Measurements from ENCODE around the gene ZFP91. TPM values are rescaled to one million over a fixed set of nuclear protein-coding genes. Genes with fewer than 3 reads are reported as not detected.

ZFP91 gene
- total RNA-seq, 1 experiment from 2014 or later = 58.6 TPM

- ChIA-PET POLR2A (no interaction called here), CTCF (interaction anchor here (1.0 kb wide), 1 partner anchor 13 kb away, joined by 3 read pairs; no protein-coding TSS in a partner anchor), RAD21 (ENCODE audit: low non-redundant PET in 1 of 2, low total read pairs in 2 of 2, uncharacterized antibody in 2 of 2, unreplicated experiment in 2 of 2) (no interaction called here)
- Histone ChIP-seq H3K27me3 (ENCODE audit: insufficient read depth, low read length) (no peaks in the 10 kb centered on the region), H3K4me2 (ENCODE audit: low read length) (no peak overlapping the region), H3K9me2 (ENCODE audit: insufficient read depth) (no peaks in the 10 kb centered on the region), H3K79me2 (ENCODE audit: insufficient read depth, low read length) (peaks cover 100% of the 10 kb centered on the region), H3K27ac (ENCODE audit: low read depth, low read length) (no peak overlapping the region), H3K4me3 (replicated peaks in 1 of 2; ENCODE audit: low read depth in 1 of 2, low read length in 2 of 2) (no peak overlapping the region), H3K9ac (ENCODE audit: low read length) (no peak overlapping the region), H2AFZ (ENCODE audit: low read depth, low read length, poor library complexity, severe bottlenecking) (no peak overlapping the region), H3K4me1 (ENCODE audit: control insufficient read depth in 1 of 2, insufficient read depth in 2 of 2, low read length in 2 of 2) (no peaks in the 10 kb centered on the region; a peak in 1 of 4 replicates), H3K9me3 (ENCODE audit: control insufficient read depth in 1 of 2, insufficient read depth in 1 of 2, low read depth in 1 of 2, low read length in 2 of 2) (no peaks in the 10 kb centered on the region), H3K36me3 (ENCODE audit: control insufficient read depth in 1 of 2, insufficient read depth in 2 of 2, low read length in 2 of 2) (no peaks in the 10 kb centered on the region), H4K20me1 (ENCODE audit: insufficient read depth) (peaks cover 19% of the 10 kb centered on the region; the same call in 1 of the 2 replicates)
- DNase-seq (ENCODE audit: low read depth, low spot score) (no peak), ATAC-seq (no peak)
- no TSS peak for BruUV-seq (replicated peaks)
- intact Hi-C loops (cut with micrococcal nuclease) = no loop called here
- TF ChIP-seq ELF1 (IDR thresholded peaks at IDR 0.05; ENCODE audit: borderline replicate concordance, low read depth) (no peak), EZH2 (IDR thresholded peaks at IDR 0.05) (no peak), SP1 (IDR thresholded peaks at IDR 0.05; ENCODE audit: low read depth) (no peak), ATF3 (IDR thresholded peaks at IDR 0.05) (no peak), SRF (IDR thresholded peaks at IDR 0.05; ENCODE audit: low read depth) (no peak), CBX3 (IDR thresholded peaks at IDR 0.05; ENCODE audit: low read depth) (no peak)
Observed at GRCh38 chr11:58600510-58600909, 21.6 kb downstream of the ZFP91 start.

- Histone ChIP-seq H3K9me2 (ENCODE audit: insufficient read depth) (no peaks in the 10 kb centered on the region), H3K9me3 (ENCODE audit: control insufficient read depth in 1 of 2, insufficient read depth in 1 of 2, low read depth in 1 of 2, low read length in 2 of 2) (no peaks in the 10 kb centered on the region), H3K36me3 (ENCODE audit: control insufficient read depth in 1 of 2, insufficient read depth in 2 of 2, low read length in 2 of 2) (peaks cover 11 to 21% of the 10 kb centered on the region in 2 experiments), H3K4me2 (ENCODE audit: low read length) (no peak overlapping the region), H3K4me1 (ENCODE audit: control insufficient read depth in 1 of 2, insufficient read depth in 2 of 2, low read length in 2 of 2) (no peaks in the 10 kb centered on the region; a peak in 1 of 4 replicates), H3K79me2 (ENCODE audit: insufficient read depth, low read length) (peaks cover 94% of the 10 kb centered on the region), H3K27ac (ENCODE audit: low read depth, low read length) (no peak overlapping the region), H4K20me1 (ENCODE audit: insufficient read depth) (peaks cover 23% of the 10 kb centered on the region), H3K27me3 (ENCODE audit: insufficient read depth, low read length) (no peaks in the 10 kb centered on the region), H3K4me3 (replicated peaks in 1 of 2; ENCODE audit: low read depth in 1 of 2, low read length in 2 of 2) (no peak overlapping the region), H2AFZ (ENCODE audit: low read depth, low read length, poor library complexity, severe bottlenecking) (no peak overlapping the region), H3K9ac (ENCODE audit: low read length) (no peak overlapping the region)
- ChIA-PET POLR2A (no interaction called here), RAD21 (ENCODE audit: low non-redundant PET in 1 of 2, low total read pairs in 2 of 2, uncharacterized antibody in 2 of 2, unreplicated experiment in 2 of 2) (no interaction called here), CTCF (interaction anchor here (1.1 kb wide), 1 partner anchor 23 kb away, joined by 7 read pairs; no protein-coding TSS in a partner anchor)
- ATAC-seq (no peak), DNase-seq (ENCODE audit: low read depth, low spot score) (no peak)
- BruUV-seq (replicated peaks) = no TSS peak
- no peak for TF ChIP-seq CTCF (IDR thresholded peaks at IDR 0.05 in 2 of 3, conservative IDR thresholded peaks at IDR 0.05 in 1 of 3; ENCODE audit: borderline replicate concordance in 1 of 3, insufficient read depth in 1 of 3, low read depth in 2 of 3, low read length in 2 of 3)
- no peak for TF ChIP-seq YY1 (IDR thresholded peaks at IDR 0.05; ENCODE audit: extremely low read depth, insufficient replicate concordance, low read depth, low read length)
- TF ChIP-seq FOSL1 (IDR thresholded peaks at IDR 0.05; ENCODE audit: low read depth) = no peak
- no peak for TF ChIP-seq SIN3A (IDR thresholded peaks at IDR 0.05; ENCODE audit: low read depth)
- TF ChIP-seq CEBPB (IDR thresholded peaks at IDR 0.05; ENCODE audit: low read depth) = no peak
- TF ChIP-seq REST (IDR thresholded peaks at IDR 0.05; ENCODE audit: low read depth) = no peak
- intact Hi-C loops (cut with micrococcal nuclease) = no loop called here
Observed at GRCh38 chr11:58606930-58607714, 28.3 kb downstream of the ZFP91 start.
